GM19438 (cell line): ENCODE measurements around the gene MAB21L2.

Experiments
- ATAC-seq: cut with Tn5 transposase; IDR thresholded peaks from one replicate; pipeline ENCODE4 v1.9.1; 2021; ENCODE audit warnings: low read depth; ENCODE audit not compliant: unreplicated experiment

The MAB21L2 gene

DNA sequence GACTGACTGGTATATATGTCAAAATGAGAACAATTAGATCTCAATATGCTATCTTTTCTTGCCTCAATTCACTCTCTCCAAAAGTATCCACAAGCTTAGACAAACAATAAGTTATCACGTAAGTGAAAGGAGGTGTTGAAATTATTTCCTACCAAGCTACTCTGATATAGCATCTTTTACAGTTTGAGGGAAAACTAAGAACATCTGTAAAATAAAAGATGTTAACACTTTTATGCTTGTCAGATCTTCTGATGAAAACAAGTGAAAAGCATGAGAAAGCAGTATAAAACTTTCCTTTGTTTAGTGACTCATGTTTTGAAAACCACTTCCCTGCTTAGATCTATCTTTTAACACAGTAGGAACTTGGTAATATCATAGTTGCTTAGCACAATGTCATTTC, 8.4 kb upstream of the MAB21L2 start:
- no peak for ATAC-seq

DNA sequence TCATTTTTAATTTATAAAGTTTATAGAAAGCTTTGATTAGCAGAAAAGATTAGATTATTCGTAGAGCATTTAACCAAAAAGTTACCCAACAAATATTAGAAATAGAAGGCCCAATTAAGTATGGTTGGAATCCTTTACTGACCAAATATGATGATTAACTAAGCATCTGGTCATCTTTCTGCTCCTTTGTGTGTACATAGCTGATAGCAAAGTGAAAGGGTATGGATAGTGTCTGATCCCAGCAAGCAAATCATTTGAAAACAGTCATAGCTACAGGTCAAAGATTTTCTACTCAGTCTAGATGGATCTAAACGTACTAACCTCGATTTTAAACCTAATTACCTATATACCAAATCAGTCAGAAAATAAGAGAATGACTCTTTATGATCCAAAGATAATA, 7.3 kb upstream of the MAB21L2 start:
- no peak for ATAC-seq

DNA sequence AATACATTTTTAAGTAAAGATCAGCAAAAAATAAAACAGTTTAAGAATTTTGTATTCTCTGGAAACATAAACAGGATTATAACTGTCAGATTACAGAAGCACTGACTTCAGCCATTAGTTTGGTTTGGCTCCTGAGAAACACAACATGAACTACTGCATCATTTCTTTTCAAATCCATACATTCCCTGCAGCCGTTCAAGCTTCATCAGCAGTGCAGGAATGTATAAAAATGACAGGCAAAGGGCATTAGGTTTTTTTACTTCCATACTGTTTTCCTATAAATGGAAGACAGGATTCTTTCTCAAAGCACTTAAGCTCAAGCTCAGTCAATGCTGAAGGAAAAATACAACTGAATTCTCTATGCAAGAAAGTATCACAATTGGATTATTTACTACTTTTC, 4.2 kb upstream of the MAB21L2 start:
- no peak for ATAC-seq

DNA sequence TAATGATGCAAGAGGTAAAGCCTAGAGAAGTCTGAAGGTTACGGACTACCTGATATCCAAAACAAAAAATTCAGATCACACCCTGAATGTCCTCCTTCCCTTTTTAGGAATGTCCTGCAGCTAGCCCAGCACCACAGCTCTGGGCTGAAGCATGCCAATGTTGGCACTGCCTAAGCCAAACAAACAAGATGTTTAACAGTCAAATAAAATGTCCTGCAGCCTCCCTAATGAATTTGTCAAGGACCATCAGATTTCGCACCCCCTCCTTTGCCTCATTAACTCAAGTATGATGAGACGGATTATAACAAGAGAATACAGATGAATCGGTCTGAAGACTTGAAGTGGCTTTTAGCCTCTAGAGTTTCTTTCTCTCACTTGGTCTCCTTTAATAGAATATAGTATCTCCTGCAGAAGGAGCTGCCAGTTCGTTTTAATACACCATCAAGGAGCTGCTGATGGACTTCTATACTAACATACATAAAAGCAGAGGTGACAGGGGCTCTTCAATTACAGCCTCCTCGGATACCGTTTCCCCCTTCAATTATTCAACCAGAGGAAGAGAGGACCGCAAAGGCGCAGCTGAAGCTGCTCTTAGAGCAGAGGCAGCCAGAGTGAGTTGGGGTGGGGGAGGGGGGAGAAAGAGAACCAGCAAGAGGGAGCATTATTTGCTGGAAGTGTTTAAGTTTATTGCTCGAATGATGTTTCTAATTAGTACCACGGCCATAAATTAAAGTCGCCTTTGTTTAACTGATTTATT, 3.0 kb upstream of the MAB21L2 start:
- no peak for ATAC-seq

DNA sequence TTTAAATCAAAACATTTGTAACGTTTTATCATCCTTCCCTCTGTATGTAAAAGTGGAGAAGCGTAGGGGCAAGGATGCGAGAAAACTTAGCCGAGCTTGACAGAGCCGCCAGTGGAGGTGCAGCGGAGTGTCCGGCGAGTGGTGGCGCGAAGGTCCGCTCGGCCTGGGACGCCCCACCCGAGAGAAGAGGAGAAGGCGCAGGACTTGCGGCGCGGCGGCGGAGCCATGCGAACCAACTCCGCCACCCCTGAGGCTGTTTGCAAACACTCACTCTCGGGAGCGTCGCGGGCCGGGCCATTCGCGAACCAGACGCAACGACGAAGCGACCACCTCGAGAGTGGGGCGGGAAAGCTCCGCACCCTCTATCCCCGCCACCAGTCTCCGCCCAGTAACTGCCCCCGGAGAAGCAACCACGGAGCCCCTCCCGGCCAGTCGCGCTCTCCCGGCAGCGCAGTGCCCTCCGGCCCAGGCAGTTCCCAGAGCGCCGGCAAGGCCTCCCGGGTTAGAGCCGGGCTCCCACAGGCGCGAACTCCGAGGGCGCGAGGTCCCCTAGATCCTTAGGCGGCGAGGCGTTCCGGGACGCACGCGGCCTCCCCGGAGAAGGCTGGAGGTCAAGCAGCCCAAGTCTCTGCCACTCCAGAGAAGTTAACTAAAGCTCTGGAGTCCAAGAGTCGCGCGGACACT, 2.3 kb upstream of the MAB21L2 start:
- ATAC-seq: no peak

DNA sequence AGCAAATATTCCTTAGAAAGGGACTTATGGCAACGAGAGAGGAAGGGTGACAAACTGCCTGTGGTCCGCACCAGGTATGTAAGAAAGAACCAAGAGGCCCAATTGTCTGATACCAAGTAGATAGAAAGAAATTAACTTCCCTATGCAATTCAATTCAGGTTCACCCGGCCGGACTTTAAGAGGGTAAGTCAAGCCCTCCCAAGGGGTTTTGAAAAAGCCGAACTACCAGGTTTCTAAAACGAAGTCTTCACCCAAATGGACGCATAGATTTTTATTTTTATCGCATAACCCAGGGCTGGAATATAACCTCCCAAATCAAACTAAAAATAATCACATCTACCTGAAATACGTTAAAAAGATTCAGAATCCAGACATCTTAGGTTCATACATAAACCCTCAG, 1.6 kb upstream of the MAB21L2 start:
- ATAC-seq: no peak

DNA sequence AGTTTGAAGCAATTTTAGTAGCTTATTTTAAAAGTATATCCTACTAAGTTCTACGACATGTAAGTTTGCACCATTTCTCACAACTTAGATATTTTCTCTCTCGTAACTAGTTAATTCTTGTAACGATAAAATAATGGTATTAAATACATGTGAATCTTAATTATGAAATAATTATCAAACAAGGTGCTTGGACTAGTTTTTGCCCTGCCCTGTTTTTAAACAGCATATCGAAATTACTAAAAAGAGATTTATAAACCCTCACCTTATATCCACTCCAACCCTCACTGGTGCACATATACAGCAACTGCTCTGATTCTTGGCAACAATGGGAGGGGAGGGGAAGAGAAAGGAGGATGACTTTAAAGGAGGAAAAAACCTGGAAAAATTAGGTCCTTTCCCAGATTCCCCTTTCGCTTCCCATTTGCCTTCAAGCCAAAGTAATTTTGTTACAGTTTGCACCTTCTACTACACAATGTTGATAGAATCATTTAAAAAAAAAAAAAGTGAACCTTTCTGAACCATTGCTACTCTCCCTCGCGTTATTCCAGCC, 820 bp upstream of the MAB21L2 start:
- no peak for ATAC-seq

DNA sequence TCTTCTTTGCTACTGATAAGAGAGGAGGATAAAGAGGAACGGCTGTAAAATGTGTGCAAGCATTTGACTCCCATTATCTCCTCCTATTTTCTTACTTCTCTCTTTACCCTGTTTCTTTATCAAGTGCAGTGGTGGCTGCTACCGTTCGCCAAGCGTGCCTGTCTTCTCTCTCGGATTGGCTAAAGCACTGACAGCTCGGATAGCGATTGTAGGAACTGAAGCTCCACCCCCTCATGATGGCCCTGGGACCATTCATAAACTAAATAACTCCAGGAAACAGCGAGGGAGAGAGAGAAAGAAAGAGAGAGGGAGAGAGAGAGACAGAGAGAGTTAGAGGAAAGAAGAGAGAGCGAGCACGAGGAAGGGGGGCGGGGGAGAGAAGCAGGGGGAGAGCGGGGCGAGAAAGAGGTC, 305 bp upstream of the MAB21L2 start:
- ATAC-seq: no peak

DNA sequence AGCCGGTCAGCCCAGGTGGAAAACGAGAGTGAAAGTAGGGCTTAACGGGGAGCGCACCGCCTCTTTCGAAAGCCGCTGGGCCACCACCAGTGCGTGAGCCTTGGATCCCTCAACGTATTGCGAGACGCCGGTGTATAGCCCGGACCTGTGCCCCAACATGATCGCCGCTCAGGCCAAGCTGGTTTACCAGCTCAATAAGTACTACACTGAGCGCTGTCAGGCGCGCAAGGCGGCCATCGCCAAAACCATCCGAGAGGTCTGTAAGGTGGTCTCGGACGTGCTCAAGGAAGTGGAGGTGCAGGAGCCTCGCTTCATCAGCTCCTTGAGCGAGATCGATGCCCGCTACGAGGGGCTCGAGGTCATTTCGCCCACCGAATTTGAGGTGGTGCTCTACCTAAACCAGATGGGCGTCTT, 929 bp downstream of the MAB21L2 start:
- ATAC-seq: no peak

DNA sequence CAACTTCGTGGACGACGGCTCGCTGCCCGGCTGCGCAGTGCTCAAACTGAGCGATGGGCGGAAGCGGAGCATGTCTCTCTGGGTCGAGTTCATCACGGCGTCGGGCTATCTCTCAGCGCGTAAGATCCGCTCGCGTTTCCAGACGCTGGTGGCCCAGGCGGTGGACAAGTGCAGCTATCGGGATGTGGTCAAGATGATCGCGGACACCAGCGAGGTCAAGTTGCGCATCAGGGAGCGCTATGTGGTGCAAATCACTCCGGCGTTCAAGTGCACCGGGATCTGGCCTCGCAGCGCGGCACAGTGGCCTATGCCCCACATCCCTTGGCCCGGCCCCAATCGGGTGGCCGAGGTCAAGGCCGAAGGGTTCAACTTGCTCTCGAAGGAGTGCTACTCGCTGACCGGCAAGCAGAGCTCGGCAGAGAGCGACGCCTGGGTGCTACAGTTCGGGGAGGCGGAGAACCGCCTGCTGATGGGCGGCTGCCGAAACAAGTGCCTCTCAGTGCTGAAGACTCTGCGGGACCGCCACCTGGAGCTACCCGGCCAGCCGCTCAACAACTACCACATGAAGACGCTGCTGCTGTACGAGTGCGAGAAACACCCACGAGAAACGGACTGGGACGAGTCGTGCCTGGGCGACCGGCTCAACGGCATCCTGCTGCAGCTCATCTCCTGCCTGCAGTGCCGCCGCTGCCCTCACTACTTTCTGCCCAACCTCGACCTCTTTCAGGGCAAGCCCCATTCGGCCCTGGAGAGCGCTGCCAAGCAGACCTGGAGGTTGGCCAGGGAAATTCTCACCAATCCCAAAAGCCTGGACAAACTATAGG, 1.5 kb downstream of the MAB21L2 start:
- ATAC-seq: no peak

DNA sequence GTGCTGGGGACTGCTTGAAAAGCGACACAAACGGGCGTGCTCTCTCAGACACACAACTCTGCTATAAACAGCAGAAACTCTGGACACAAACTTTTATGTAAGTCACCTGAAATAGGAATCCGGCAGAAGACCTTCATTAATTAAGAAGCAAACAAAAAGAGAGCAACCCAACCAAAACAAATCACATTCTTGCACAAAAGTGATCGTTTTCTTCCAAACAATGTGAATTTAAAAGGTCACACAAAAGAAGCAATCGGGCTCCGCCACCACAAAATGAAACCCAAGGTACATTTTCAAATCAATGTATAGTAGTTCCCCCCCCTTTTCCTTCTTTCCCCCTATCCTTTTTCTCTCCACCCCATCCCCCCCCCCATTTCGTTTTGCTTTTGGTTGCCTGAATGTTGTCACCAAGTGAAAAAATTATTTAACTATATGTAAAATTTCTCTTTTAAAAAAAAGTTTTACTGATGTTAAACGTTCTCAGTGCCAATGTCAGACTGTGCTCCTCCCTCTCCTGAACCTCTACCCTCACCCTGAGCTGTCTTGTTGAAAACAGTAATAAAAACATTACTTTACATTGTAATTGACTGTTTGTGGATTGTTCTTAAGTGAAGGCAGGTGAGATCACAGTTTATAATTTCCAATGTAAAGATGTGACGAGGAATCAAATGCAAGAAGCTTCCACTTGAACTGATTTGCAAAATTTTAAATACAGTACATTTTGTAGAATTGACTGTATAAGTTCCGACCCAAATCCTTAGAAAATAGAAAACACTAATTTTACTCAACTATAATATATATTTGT, 2.4 kb downstream of the MAB21L2 start:
- no peak for ATAC-seq

DNA sequence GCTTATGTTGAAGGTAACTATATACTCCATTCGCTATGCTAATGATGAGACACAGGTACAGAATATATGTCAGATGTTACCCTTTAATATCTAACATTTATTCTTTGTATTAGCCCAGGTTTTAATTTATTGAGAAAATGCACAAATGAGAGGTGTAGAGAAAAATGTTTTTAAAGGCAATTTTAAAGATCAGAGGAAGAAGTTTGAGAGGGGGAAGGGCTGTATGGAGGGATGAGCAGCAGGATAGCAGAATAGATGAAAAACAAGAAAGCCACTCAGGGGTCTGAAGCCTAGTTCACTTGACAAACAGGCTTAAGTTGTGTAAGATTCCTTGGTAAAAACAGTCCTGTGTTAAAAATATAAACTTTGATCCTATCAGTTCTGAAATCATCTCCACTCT, 3.7 kb downstream of the MAB21L2 start:
- no peak for ATAC-seq

DNA sequence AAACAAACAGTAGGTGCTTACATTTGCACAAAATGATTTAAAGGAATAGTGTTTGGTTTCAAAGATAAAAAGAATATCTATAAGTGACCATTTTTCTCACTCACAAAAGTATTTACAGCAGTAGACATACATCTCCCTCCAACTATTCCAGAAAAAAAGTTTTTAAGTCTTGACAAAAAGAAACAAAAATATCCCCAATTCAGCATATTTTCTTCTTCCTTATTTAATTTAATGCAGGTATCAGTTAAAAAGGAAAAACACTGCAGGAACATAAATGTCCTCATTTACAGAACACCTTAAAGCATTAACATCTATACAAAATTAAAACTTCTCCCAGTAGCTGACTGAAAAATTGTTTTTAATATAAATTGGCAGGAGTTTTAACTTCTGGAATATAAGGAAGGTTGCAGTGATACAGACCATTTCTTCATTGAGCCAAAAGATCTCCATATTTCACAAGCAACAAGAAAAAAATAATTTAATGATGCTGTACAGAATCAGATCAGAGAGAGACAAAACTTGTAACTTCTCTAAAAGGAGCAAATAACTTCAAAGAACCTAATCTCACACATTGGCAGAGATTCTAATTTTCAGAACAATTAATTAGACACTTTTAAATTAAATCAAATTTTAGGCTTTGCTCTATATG, 4.3 kb downstream of the MAB21L2 start:
- ATAC-seq: no peak

DNA sequence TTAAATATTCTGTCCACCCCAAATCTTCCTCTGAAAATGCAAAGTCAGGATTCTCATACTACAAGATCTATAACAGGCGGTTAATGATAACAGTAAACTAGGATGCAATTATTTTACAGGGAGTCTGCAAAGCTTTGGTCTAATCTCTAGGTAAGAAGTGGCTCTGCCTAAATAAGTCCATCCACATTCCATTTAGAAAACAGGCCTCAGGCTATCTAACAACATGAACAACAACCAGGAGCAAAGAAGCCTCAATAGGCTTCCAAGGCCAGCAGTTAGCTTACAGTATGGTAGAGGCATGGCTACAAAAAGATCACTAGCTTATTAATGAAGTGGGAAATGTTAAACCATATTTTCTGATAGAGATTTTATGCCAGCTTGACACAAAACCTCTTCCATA, 6.4 kb downstream of the MAB21L2 start:
- ATAC-seq: no peak

DNA sequence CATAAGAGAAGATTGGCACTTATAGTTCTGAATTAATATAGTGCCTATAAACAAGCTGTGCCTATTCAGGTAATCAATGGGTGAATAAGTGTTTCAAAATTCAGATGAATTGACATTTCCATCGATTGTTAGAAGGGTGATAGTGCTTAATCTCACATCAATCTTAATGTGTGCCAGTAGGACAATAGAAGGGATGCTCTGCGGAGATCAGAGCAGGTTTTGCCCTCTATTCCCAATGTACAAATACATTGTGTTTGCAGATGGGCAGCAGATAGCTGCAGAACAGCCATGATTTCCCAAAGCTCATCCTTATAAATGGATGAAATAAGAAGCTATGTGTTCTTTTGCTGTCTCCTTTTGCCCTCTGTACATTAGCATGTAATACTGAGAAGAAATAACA, 7.2 kb downstream of the MAB21L2 start:
- ATAC-seq: no peak

DNA sequence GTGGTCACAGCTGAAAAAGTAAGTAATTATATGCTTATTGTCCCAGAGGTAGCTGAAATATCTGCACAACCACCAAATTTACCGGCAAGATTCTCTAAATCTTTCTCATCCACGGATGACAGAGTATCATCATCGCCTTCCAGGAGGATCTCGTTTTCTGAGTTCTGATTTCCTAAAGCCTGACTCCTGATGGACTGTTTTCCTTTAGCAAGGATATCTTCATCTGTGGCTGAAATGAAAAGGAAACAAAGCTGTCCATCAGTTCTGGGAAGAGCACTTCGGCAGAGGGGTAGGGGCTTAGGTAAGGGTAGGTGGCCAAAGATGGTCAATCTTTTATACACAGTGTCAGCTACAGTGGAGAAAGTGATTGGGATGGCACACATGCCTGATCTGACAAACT, 8.7 kb downstream of the MAB21L2 start:
- ATAC-seq: no peak

DNA sequence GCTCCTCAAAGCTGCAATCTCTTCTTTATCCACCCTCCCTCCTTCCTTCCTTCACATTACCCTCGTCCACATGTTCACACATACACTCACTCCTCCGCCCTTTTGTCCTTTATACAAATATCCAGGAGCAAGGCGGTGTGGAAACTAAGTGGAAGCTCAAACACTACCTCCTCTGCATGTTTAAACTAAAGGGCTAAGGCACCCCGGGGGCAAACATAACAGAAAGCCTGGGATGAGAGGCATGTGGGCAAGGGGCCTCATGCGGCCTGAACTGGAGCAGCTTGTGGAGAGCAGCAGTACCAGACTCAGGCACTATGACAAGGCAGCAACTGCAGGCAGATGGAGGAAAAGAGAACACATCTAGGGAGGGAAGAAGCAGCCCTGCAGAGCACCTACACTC, 9.5 kb downstream of the MAB21L2 start:
- no peak for ATAC-seq

DNA sequence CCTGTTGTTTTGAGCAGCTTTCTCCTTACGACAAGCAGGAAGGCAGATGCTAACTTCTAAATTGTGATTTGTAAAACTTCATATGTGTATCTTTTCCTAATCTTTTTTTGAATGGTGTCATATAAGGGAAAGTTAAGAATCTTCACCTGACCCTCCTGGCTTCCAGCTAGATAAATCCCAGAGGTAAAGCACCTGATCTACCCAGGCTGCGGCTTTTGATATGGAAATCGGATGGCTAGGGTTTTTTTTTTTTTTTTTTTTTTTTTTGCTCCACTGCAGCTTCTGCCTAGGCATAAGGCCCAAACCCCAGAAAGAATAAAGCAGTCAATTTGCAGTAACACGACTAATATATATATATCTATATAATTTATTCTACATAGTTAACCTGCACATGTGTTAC, 10.0 kb downstream of the MAB21L2 start:
- ATAC-seq: no peak

DNA sequence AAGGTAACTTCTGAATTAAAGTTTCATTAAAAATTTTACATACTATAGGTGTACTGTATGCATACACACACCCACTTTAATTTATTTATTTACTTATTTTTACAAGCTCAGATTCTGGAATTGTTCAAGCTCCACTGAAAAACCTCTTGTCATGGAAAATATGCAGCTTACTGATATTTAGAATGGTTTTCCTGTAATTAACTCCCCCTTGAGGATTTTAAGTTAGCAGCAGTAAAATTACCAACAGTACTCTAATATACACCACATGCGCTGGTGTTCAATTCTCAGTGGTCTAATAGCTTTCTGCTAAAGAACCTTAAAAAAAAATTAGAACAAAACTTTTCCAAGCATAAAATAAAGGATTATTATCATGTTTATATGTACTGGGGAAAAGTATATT, 12.0 kb downstream of the MAB21L2 start:
- ATAC-seq: no peak

DNA sequence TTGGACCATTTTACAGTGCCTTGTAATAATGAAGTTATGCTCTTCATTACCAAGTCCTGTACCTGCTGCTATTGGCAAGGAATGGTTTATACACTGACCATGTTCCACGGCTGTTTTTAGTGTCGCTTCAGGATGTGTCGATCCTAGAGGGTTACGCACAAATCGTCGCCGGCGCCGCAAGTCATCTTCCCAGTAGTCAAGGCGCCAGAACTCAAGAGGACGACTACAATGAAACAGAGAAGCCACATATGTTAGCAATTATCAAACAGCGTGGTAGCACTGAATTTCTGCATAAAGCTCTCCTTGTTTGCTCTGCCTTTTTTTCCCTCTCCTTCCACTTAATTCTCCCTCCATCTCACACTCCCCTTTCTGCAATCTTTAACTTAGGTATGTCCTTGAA, 17.0 kb downstream of the MAB21L2 start:
- ATAC-seq: no peak
